Measurements from ENCODE around the gene SYP.

- TF ChIP-seq POLR2A (IDR thresholded peaks at IDR 0.05; ENCODE audit: low read depth), result no peak
- TF ChIP-seq CTCF (IDR thresholded peaks at IDR 0.05), result peak; percentile 77 to 85 (median 79)
- TF ChIP-seq POLR2AphosphoS5 (IDR thresholded peaks at IDR 0.05), result peak; percentile 67 to 76
Measured at GRCh38 chrX:49163555-49164419, 36.2 kb downstream of the SYP start.
